Midbrain (tissue), 1 donor: Measurements from ENCODE around the gene ZBTB38.

Experiments
- DNase-seq: peaks from one replicate; lab custom pipeline; 2025; lab: John Stamatoyannopoulos, UW

ZBTB38 gene

DNA sequence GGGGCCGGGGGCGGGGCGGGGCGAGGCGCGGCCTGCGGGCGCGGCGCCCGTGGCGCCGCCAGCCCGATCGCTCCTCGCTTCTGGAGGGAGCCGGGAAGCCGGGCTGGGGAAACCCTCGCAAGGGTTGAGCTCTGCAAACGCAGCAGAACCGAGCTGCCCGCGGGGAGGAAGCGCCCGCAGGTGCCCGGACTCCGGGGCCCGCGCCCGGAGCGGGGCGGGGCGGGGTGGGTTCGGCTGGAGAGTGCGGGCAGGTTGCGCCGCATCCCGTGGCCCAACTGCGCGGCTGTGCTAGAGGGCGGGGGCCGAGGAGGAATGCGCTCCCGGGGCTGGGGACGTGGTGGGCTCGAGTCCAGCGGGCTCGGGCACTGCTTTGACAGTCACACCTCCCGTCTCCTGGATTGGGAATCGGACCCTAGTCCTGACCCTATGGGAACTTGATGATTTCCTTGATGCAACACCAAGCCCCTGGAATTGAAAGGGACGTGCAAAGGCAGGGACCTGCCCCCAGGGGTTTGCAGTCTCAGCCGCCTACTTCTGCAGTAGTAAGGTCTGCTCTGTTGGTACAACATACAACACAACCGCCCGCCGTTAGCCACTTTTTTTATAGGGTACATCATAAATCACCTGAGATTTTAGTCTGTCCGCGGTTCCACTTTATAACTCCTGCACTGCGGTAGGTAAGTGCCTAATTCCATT is 34.3 kb downstream of the ZBTB38 start:
- peak; percentile 81 for DNase-seq

DNA sequence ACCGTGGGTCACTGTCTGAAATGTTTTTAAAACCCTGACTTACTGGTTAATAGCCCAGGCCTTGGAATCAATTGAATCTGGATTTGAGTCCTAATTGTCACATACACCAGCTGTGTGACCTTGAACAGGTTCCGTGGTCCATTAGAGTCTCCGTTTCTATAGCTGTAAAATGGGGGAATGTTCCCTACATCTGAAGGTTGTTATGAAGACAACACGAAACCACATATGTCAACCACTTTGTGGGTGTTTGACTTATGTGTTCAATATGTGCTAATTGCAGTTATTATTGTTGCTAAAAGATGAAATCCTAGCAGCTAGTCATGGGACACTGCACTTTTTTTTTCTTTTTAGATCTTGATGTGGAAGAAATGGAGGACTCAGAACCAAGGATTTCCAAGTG is 35.3 kb downstream of the ZBTB38 start:
- no peak for DNase-seq

DNA sequence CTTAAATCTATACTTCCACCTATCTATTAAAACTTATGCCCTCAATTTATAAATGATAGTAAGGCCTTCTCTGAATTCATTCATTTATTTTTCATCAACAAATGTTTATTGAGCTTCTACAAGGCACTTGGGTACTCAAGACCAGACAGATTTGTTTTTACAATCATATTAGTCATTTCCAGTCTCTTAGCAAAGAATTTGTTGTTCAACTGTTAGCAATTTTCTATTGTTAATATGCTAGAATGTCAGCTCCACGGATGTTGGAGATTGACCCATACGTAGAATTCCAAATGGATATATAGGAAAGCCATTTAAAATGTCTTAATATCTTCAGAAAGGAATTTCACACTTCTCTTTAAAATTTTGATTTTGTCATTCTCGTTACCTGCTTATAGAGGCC is 36.7 kb downstream of the ZBTB38 start:
- no peak for DNase-seq

DNA sequence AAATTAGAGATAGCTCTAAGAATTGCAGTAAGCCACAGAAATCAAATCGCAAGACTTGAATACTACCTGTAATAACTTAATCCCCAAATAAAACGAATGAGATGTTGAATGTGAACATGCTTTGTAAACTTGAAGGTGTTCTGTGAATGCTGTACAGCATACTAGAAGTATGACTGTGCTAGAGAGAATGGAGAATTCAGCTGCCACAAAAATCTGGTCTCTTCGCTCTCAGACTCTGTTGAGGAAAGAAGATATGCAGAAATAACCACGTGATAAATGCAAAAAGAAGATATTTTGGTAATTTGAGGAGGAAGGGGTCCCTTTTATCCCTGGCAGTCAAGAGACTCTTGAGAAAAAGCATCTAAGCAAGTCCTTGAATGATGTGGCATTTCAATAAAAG is 37.3 kb downstream of the ZBTB38 start:
- DNase-seq, result no peak

DNA sequence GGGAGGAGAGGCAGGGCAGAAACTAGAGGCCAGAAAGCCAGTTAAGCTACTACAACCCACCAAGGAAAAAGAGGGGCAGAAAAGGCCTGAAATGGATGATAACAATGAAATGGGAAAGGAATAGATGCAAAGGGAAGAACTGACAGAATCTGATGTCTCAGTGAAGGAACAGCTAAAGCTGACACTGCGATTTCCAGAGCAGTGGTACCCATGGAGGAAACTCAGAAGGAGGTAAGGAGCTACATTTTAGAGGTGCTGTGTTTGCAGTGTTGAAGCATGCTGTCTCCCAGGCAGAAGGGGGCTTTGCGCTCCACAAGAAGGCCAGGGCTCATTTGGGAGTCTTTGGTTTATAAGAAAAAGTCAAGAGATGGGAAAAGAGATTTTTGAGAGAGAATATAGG is 38.0 kb downstream of the ZBTB38 start:
- no peak for DNase-seq

DNA sequence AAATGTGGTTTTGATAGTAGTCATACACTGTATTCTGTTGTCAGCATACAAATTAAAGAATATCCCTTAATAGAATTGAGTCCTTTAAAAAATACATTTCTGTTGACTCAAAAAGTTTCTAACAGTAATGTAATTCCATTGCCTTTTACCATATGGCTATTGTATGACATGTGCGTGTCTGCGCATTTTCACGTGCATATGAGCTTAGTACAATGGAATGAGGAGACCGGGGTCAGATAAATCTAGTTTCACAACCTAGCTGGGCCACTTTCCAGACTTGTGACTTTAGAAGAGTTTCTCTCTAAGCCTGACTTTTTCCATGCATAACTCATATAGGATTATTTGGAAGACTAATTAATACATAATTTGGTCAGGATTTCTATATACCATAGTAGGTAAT is 38.7 kb downstream of the ZBTB38 start:
- DNase-seq, result no peak

DNA sequence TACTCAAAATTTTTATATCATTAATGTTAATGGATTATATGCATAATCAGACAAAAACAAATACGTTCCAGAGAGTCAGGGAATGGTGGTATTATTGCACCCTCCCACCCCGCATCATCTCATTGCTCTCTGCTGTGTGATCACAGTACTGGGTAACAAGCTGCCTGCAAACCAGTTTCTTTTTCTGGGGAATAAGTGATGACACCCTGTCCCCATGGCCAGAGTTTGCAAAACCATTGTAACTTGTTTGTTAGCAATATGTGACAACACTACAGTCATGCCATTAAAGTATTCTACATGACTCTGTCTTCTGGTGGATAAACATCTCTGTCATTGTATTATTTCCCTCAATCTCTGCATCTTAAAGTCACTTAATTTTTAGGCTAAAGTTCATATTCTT is 39.5 kb downstream of the ZBTB38 start:
- DNase-seq, result no peak

DNA sequence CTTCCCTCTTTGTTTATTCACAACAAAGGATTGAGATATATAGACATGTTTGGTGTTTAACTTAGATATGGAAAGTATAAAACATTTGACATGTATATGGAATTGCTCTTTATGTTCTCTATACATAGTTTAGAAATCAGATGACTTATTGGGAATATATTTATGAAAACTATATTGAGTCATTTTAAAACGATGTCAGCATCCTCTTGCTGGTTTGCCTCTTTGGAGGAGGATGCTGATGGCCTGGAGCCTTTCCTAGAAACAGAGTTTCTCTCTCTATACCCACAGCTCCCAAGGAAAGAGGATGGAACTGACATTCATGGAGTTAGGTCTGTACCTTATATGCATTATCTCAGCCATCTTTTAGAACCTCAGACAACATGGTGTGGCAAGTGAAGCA is 40.3 kb downstream of the ZBTB38 start:
- DNase-seq, result no peak

DNA sequence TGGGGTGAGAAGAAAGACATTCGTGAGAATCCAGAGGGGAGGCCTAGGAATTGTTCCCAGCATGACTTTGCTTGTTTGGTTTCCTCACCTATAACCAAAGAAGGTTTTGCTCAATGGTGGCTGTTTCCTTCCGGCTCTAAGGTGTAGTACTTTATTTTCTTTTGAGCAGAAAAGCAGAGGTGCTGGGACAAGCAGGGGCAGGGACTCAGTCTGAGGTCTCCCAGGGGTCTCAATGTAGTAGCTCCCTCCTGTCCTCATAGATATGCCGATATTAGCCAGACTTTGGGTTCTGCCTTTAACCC is 41.6 kb downstream of the ZBTB38 start:
- no peak for DNase-seq

DNA sequence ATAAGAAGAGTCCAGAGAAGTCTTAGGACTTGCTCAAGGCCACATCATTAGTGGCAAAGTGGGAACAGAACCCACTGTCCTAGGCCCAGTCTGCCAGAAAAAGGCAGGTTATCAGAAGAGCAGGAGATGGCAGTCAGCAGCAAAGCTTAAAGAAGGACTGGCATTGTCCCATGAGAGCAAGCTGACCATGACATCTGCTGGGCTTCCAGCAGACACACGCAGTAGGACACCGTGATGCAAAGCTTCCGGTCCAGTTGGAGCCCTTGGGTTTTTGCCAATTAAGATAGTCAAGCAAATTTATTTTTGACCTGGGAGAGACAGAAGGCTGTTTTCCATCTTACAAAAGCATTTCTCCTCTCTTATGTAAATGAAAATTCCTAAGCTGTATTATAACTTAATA is 42.1 kb downstream of the ZBTB38 start:
- peak; percentile 50 for DNase-seq

DNA sequence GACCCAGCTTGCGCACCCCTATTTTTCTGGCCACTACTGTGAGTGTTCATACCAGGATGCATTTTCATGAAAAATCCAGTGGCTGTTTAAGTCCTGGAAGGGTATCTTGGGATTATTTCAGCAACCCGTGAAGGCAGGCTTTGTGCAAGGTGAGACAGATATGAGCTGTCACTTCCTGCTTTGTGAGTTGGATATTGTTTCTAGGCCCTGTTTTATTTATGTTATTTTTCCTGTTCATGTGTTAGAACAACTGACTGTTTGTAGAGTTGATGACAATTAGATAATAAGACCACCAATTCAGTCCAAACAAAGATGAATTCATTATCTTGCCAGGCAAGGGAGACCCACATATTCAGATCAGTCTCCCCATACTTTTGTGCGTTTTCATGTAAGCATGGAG is 42.5 kb downstream of the ZBTB38 start:
- no peak for DNase-seq

DNA sequence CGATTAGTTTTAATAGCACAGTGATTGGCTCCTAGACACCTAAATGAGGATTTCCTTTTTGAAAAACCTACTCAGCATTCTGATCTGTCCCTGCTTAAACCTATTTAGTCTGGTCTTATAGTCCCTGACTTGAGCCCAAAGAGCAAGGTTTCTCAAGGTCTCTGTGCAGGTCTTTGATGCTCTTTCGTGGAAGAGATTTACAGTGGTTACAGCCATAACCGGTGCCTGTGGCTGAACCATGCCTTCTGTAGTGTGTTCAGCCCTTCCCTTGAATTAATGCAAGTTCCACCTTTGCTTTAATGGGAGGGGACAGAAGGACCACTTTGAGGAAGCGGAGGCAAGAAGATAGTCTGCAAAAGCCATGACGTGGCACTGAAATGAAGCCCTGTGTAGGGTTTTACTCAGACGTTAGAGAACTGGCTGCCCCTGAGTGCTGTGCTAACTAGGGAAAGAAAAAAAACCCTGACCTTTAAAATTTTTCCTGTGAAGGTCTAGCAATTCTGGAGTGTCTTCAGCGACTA is 43.0 kb downstream of the ZBTB38 start:
- peak; percentile 65 for DNase-seq

DNA sequence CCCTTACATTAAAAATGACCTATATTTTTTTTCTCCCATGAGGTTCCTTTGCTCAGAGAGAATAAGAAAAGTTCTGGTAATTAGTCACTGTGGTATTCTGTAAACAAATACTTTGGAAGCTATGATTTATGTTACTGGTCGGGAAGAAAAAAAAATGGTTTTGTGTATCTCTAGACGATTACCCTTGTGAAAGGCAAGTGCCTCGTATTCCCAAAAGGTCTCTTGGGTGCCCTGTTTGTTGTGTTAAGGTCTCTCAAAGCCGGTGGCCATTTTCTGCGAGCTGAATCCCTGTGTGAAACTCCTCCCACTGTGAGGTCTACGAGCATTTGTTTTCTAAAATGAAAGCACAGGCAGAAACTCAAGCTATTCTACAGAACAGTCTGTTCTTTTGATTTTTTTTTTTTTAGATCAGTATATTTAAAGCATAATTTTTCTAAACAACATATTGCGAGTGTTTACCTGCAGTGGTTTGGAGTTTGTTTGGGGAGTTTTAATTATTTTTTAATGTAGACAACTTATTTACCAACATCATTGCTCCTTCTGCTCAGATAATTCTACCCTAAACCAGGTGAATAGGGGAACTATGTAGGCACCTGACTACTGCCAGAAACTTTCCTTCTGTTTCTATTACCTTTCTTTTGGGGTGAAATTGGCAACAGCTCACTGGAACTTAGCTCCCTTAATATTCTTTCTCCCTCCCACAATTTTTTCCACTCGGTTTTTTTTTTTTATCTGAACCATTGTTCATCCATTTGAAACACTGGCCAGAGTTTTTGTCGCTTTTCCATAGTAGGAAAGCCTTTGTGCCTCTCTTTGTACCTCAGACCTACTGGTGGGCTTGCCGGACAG is 44.0 kb downstream of the ZBTB38 start:
- peak; percentile 77 for DNase-seq

DNA sequence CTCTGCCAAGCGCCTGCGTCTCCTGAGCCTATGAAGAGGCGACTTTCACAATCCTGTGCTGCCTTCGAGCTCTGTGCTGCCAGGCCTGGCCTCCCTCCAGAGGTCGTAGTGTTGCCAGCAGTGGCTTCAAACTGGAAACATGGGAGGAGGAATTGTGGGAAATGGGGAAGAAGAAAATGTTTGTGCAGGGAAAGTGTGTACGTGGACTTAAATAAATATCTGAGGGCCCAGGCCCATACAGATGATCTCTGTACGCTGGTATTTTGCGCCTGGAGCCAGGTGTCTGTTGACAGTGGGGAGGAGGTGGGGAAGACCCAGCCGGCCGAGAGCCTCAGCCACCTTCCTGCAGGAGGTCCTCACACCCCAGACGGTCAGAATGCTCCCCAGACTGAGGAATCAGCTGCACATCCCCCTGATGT is 44.6 kb downstream of the ZBTB38 start:
- peak; percentile 88 for DNase-seq

DNA sequence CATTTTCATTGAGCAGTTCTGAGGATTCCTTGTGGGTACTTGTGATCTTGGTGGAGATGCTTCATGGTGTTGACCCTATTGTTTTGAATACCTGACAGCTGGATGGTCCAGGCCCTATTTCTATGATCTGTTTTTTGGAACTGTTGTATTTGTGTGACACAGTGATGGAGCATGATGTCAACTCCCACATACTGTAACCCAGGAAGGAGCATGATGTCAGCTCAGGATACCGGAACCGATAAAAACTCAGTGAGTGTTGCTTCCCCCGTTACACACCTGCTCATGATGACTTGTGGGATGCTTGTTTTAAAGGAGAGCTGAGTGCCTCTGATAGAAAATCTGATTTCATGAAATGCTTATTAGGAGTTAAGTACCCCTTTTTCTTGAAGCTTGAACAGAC is 45.1 kb downstream of the ZBTB38 start:
- DNase-seq, result no peak

DNA sequence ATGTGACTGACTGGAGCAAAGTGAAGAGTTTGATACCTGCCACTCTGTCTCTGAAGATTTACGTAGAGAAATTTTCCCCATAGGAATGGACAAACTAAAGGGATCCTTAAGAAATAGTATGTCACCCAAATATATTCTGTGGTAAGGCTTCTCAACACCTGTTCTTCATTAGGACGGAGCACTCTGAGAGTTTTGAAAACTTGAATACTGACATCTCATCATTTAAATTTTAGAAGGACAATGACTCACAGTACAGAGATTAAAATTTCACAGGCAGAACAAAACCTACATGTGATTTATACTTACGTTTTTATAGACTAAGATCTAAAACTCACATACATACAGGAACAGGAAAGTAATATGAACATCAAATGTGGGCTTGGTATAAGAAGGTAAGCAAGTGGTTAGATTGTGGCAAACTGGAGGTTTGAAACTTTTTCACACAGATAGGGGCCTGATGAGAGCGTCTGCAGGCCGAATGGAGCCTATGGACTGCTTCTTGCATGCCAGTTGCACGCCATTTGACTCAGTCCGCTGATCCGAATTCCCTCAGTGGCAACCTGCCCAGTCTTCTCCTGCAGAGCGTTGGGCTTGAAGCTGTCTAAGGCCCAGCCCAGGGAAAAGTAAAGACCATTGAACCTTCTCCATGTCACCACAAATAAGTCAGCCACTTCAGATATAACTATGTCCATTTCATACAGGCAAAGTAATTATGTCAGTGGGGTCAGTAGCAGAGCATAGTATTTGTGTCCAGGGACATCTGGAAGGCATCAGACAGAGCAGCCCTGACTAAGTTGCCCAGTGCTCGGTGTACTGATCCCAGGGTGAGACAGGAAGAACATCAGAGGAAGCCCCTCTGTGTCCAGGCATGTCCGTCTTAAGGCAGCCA is 45.7 kb downstream of the ZBTB38 start:
- DNase-seq, result no peak

DNA sequence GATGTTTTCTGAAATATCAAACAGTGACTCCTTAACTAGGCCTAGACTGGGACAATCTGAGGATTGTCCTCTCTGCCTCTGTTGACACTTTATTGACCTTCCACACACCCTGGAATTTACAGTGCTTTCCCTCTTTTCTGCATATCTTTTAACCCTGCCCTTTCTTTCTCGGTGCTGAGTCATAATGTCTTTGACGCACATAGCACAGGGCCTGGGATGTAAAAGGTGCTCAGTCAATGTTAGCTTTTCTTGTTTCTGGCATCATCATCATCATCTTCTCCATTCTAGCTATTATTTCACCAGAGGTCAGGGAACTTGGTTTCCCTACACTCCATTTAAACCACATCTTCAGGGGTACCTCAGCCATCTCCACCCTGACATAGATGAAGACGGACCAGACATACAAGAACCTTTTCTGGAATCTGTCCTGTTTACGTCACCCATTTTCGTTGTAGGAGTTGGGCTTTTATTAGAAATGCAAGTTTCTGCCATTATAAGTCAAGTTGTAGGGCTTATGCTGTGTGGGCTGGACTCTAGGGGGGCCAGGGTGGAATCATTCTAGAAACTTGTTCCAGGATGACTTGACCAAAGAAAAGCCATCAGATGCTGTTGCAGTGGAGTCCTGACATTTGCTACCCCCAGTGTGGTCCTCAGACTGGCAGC is 46.6 kb downstream of the ZBTB38 start:
- DNase-seq, result no peak

DNA sequence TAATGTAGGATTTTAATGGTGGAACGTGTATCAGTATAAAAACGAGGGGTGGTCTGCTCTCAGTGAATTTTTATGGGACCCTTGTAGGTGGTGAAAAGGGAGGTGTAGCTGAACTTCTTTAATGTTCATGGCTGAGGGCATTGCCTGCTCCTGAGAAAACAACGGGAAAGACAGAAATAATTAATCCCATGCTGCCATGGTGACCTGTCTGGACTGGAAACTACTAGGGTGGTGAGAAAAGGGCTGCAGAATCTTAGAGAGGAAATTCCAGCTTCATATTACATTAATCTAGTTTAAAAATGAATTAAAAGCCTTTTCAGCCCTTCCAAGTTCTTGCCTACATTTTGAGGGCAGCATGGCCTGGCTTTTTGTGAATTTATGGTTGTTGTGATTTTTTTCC is 47.6 kb downstream of the ZBTB38 start:
- DNase-seq, result no peak
